GM10847 (cell line): ENCODE measurements around the gene IPO13.

Source experiments
- POLR2A ChIP-seq: IDR thresholded peaks from 2 replicates; pipeline ENCODE4 v1.6.1; 2011; ENCODE audit not compliant: insufficient read length; ENCODE audit errors: extremely low read depth

The IPO13 gene

DNA sequence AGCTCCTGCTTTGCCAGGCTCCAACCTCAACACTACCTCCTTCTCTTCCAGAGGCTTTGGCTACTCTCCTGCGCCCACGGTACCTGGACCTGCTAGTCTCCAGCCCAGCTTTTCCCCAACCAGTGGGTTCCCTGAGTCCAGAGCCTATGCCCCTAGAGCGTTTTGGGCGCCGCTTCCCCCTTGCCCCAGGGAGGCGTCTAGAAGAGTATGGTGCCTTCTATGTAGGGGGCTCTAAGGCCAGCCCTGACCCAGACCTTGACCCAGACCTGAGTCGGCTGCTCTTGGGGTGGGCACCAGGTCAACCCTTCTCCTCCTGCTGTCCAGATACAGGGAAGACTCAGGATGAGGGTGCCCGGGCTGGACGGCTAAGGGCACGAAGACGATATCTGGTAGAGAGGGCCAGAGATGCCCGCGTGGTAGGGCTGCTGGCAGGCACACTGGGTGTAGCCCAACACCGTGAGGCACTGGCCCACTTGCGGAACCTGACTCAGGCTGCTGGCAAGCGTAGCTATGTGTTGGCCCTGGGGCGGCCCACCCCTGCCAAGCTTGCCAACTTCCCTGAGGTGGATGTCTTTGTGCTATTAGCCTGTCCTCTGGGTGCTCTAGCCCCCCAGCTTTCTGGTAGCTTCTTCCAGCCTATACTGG, 24.7 kb downstream of the IPO13 start:
- no peak for TF ChIP-seq POLR2A

DNA sequence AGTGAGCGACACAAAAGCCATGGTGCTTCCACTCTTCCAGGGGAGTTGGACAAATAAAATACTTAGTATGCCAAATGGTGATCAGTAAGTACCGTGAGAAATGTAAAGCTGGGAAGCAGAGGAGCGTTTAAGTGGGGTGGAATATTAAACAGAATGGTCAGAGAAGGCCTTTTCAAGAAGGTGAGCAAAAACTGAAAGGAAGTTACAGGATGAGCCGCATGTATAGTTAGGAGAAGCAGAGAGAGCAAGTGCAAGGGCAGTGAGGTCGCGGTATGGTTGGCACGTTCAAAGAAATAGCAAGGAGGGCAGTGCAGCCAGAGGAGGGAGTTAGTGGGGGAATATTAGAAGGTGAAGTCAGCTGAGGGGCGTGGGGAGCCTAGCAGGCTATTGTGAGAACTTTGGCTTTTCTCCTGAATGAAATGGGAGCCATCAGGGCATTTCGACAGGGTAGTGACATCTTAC, 27.3 kb downstream of the IPO13 start:
- no peak for TF ChIP-seq POLR2A

DNA sequence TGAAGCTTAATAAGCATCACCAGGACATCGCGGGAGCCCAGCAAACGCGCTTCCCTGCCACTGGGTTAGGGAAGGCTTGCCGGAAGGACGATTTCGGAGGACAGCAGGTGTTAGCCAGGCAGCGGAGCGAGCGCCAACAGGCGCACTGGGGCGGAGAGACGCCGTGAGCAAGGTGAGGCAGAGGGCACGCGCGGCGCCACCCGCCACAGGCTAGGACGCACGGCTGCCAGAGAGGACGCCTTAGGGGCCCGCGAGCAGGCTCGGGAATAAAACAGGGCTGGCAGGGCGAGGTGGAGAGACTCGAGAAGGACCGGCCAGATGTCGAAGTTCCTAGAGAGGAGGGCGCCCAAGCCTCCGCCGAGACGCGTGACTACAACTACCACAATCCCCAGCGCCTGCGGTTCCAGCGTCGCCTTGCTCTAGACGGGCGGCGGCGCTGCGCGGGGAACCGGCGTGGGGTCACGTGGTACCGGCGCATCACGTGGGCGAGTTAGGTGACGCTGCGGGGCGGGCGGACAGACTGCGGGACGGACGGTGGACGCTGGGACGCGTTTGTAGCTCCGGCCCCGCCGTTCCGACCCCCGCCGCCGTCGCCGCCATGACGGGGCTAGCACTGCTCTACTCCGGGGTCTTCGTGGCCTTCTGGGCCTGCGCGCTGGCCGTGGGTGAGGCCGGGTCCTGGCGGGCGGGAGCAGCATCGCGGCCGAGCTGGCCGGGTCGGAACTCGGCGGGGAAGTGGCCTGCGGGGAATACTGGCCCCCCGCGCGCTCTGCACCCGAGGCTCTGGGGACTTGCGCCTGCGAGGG, 27.9 kb downstream of the IPO13 start, which contains the start of gene ATP6V0B:
Gene ATP6V0B, plus strand, starts transcription at position 518 of the 806 bp plus-strand sequence. Its CDS starts 81 bp downstream, at position 599.
- peak; percentile 67 for TF ChIP-seq POLR2A

DNA sequence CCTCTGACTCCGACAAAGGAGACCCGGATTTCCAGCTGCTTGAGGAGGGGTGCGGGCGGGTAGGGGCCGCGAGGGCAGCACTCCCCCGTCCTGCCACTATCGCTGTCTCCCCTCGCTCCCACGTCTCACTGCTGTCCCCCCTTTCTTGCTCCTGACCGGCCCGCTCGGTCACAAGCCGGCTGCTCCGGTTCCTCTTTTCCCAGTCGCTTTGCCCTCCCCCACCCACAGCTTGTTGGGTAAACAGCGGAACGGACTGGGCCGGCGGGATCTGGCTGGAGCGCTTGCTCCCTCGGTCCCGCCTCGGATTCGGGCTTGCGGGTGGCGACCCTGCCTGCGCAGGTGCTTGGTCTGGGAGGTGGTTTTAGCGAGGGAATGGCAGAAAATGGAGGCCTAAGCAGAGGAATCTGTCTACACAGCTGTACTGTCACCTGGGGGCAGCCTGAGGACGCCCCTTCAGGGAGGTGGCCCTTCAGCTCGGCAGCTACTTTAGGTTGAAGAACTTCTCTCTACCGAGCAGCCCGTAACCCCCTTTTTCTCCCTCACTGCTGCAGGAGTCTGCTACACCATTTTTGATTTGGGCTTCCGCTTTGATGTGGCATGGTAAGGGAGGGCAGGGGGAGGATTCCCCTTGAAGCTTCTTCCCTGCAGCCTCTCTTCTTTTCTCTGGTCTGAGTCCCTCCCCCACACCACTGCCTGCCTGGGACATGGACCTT, 28.7 kb downstream of the IPO13 start:
- TF ChIP-seq POLR2A, result no peak

DNA sequence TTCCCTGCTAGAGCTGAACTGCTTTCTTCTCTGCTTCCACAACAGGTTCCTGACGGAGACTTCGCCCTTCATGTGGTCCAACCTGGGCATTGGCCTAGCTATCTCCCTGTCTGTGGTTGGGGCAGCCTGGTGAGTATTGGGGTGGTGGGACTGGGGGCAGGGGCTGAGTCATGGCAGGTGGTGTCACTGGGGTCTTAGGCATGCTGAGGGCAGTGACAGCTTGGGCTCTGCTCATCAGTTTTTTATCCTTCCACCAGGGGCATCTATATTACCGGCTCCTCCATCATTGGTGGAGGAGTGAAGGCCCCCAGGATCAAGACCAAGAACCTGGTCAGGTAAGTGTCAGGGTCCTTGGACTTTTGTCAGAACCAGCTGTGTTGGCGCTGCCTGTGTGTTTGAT, 29.3 kb downstream of the IPO13 start:
- no peak for TF ChIP-seq POLR2A

DNA sequence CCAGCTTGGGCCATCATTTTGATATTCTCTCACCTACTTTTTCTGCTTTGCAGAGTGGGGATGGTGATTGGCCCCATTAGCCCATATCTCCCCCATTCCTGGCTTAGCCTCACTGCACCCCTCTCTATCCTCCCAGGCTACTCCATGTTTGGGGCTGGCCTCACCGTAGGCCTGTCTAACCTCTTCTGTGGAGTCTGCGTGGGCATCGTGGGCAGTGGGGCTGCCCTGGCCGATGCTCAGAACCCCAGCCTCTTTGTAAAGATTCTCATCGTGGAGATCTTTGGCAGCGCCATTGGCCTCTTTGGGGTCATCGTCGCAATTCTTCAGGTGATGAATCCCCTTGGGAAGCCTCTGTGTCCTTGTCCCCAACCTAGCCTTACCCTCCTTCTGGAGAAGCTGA, 30.1 kb downstream of the IPO13 start:
- no peak for TF ChIP-seq POLR2A

DNA sequence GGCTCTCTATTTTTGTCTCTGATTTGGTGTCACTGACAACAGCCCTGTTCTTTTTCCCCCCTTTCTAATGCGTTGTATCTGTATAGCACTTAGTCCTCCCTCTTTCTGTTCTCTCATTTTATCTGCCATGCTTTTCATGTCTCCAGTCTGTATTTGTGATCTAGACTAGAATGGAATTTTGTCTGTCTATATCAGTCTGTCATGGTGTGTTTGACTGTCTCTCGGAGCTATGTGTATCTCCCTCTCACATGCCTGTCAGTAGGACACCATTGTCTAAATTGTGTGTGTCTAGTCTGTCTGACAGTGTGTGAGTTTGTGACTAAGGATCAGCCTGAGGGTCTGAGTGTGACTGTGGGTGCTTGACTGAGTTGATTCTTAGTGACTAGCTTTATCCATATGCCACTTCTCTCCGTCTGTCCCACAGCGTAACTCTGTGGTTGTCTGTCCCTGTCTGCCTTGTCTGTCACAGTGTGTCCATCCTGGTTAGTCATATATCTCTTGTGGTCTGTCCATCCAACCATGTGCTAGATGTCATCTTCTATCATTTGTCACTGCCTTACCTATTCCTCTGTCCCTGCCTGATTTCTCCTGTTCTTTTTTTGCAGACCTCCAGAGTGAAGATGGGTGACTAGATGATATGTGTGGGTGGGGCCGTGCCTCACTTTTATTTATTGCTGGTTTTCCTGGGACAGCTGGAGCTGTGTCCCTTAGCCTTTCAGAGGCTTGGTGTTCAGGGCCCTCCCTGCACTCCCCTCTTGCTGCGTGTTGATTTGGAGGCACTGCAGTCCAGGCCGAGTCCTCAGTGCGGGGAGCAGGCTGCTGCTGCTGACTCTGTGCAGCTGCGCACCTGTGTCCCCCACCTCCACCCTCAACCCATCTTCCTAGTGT, 30.9 kb downstream of the IPO13 start:
- no peak for TF ChIP-seq POLR2A

DNA sequence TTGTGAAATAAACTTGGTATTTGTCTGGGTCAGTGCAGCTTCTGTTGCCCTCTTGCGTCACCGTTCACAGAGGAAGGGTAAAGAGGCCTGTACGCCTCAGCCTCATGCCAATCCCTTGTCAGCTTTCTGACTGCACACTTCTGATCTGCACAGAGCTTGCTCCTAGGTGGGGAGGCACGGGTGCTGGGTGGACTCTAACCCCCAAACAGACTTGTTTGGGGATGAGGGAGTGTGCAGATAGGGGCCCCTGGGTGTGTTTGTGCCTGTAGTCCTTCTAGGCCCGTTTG, 31.5 kb downstream of the IPO13 start:
- no peak for TF ChIP-seq POLR2A

DNA sequence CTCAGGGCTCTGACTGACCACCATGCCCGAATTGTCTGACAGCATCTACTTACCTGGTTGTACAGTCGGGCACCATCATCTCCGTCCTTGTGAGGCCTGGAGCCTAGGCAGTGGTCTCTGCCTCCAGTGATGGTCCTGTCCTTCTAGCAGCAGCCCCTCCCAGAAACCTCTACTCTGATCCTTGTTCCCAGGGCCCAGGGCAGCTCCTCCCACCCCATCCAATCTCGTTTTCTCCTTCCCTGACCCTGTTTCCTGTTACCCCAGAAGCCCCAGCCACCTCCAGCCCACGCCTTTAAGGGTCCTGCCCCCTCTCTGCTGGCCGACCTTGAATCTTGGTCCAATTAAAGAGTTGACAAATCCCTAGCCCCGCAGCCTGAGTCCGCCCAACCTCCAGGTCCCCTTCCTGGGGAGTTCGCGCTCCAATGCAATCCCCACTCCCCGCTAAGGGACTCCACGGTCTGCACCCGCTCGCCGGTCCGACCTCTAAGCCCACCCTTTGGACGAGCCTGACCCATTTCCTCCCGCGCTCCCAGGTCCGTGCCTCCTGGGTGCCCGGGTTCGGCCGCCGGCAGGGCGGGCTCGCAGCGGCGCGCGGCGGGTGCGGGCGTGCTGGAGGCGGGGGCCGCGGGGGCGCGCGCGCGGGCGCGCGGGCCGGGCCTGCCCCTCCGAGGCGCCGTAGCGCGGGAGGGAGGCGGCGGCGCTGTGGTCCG, 32.0 kb downstream of the IPO13 start, which contains the start of gene B4GALT2:
Gene B4GALT2, plus strand, starts transcription at position 660 of the 710 bp plus-strand sequence. CDS start 1,951 bp downstream, outside the sequence.
- TF ChIP-seq POLR2A, result no peak

DNA sequence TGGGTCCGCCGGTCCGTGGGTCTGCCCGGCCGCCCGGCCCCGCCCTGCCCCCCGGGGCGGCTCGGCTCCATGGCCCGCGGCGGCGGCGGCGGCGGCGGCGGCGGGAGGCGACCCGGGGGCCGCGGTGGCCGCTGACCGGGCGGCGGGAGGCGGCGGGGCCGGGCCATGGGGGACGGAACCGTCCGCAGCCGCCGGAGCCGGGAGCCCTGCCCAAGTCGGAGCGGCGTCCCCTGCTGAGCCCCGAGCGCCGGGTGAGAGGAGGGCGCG, 32.4 kb downstream of the IPO13 start:
- no peak for TF ChIP-seq POLR2A

DNA sequence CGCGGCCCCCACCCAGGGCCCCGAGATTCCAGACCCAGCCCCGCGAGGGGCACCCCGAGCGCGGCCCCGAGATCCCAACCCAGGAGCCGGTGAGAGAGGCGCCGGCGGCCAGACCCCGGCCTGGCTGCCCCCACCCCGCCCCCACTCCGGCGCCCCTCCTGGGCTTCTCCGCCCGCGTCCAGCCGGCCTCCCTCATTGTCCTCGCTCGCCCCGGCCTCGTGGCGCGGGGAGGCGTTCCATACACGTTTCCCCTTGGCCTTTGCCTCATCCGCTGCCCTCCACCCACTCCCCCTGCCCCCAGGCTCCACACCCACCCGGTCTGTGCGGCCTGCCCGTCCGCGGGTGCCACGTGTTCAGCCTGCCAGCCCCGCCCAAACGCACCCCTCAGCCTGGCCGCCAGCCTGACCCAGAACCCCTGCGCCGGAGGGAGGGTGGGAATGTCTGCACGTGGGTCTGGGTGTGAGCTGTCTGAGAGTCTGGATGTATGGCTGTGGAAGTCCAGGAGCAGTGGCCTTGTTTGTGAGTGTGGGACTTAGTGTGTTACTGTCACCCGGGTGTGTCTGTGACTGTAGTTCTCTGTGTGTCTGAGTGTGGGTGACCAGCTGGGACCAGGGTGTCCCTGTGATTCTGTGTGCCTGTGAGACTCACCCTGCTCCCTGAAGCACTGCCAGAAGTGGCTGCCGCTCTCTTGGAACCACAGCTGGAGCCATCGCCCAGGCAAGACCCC, 32.9 kb downstream of the IPO13 start:
- TF ChIP-seq POLR2A, result no peak

DNA sequence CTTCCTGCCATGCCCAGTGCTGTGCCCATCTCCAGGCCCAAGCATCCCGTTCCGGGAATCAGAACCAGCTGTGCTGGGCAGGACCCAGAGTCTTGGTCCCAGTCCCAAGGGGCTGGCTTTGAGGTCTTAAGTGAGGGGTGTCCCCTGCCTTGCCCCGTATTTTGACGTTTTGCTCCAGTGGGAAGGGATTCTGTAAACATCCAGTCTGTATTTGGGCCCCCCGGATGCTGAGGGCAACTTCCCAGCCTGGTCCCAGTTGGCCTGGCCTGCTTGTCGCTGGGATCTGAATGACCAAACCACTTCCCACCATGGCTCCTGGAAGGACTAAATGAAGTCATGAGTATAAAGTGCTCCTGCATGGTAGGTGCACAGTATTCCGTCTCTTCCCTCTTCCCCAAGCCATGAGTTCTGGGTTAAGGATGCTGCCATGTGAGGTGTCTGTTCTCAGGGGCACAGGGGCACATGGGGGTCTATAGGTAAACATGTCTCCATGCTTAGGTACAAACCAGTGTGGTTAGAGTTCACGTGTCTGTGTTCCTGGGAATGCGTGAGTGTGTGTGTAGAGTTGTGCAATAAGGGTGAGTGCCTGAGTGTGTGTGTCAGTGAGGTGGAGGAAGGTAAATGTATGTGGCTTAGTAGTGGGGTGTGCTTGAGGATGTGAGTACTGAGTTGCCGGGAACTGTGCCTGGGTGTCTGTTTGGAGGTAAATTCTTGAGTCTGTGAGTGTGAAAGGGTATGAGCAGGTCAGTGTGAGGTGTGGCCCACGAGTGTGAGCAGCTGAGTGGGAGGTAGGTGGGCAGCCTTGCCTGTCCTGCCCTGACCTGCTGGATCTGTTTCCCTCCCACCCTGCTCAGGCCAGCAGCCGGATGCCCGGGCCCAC, 33.7 kb downstream of the IPO13 start:
- no peak for TF ChIP-seq POLR2A

DNA sequence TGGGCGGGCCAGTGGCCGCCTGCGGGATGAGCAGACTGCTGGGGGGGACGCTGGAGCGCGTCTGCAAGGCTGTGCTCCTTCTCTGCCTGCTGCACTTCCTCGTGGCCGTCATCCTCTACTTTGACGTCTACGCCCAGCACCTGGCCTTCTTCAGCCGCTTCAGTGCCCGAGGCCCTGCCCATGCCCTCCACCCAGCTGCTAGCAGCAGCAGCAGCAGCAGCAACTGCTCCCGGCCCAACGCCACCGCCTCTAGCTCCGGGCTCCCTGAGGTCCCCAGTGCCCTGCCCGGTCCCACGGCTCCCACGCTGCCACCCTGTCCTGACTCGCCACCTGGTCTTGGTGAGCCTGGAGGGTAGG, 34.4 kb downstream of the IPO13 start:
- no peak for TF ChIP-seq POLR2A

DNA sequence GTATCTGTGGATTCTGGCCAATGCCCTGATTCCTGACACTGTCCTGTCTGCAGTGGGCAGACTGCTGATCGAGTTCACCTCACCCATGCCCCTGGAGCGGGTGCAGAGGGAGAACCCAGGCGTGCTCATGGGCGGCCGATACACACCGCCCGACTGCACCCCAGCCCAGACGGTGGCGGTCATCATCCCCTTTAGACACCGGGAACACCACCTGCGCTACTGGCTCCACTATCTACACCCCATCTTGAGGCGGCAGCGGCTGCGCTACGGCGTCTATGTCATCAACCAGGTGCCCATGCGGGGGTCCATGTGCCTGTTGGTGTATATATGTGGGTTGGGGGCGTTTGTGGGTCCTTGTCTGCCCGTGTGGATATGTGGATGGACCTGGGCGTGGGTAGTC, 34.9 kb downstream of the IPO13 start:
- no peak for TF ChIP-seq POLR2A

DNA sequence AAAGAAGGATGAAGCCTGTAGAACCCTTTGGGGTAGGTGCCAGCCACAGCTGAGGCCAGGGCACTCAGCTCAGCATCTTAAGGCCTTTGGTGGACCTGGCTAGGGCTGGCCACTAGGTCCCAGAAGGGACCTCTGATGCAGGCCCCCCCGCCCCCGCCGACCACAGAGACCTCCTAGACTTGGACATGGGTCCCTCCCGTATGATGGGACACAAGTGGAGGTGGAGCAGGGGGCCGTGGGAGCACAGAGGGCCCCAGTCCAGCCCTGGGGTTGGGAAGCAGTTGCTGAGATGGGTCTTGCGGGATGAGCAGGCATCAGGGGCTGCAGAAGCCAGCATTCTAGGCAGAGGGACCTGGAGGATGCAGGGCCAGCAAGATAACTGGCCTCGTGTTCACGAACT, 35.5 kb downstream of the IPO13 start:
- no peak for TF ChIP-seq POLR2A
